Measurements from ENCODE around the gene ADAMTS10. TPM values are rescaled to one million over a fixed set of nuclear protein-coding genes. Genes with fewer than 3 reads are reported as not detected.

ADAMTS10 gene
- total and polyA plus RNA-seq, 2 of the 8 experiments (the other 6 are each of a cell fraction or from before 2014, with no cell fraction given) = 6.9 to 17.4 TPM

DNA sequence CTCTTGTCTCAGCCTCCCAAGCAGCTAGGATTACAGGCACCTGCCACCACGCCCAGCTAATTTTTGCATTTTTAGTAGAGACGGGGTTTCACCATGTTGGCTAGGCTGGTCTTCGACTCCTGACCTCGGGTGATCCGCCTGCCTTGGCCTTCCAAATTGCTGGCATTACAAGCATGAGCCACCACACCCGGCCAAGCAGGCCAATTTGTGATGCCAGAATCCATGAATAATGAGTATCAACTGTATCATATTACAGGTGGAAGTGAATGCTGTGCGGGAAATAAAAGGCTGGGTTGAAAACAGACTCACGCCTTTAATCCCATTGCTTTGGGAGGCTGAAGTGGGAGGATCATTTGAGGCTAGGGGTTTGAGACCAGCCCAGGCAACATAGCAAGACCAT is 16.3 kb upstream of the ADAMTS10 start:
- no peaks in the 10 kb centered on the region for H3K79me2 ChIP-seq (ENCODE audit: control insufficient read depth in 1 of 2, insufficient read depth in 2 of 2, low read length in 2 of 2)
- peaks cover 2 to 6% (median 4%) of the 10 kb centered on the region in 4 experiments; a peak in 4 of 7 replicates for H3K4me1 ChIP-seq (replicated peaks in 1 of 4; ENCODE audit: control insufficient read depth in 3 of 4, insufficient read depth in 4 of 4, low read length in 3 of 4)
- H3K18ac ChIP-seq (ENCODE audit: extremely low read depth, low read length) = no peak overlapping the region
- no peak overlapping the region for H3K23ac ChIP-seq (ENCODE audit: insufficient read length)
- no peak overlapping the region for H3K14ac ChIP-seq (ENCODE audit: insufficient read length)
- H4K8ac ChIP-seq (ENCODE audit: extremely low read depth, insufficient read depth, low read length) = no peak overlapping the region
- H3K4ac ChIP-seq (replicated peaks; ENCODE audit: insufficient read length, low read depth, low read length) = no peak overlapping the region
- no peak overlapping the region for H2AFZ ChIP-seq (ENCODE audit: low read length)
- no peak overlapping the region for H3K27ac ChIP-seq (ENCODE audit: low read depth, low read length)
- H3K9ac ChIP-seq (replicated peaks in 1 of 4; ENCODE audit: extremely low read depth in 1 of 4, low read depth in 3 of 4, low read length in 3 of 4) = no peak overlapping the region
- no peak overlapping the region for H3K4me2 ChIP-seq (ENCODE audit: insufficient read depth in 1 of 2, low read depth in 2 of 2, low read length in 2 of 2)
- H2BK20ac ChIP-seq (ENCODE audit: low read length) = no peak overlapping the region
- H3K36me3 ChIP-seq (ENCODE audit: control insufficient read depth in 2 of 4, insufficient read depth in 4 of 4, low read length in 3 of 4) = no peaks in the 10 kb centered on the region
- no peak overlapping the region for H4K91ac ChIP-seq (replicated peaks; ENCODE audit: insufficient read length, low read length)
- H4K20me1 ChIP-seq (replicated peaks in 1 of 2; ENCODE audit: control insufficient read depth in 1 of 2, insufficient read depth in 2 of 2, low read length in 2 of 2) = no peaks in the 10 kb centered on the region
- POLR2A ChIA-PET (ENCODE audit: partially characterized antibody) = no interaction called here
- no peak overlapping the region for H2AK5ac ChIP-seq (ENCODE audit: low read depth, low read length)
- H3K27me3 ChIP-seq (replicated peaks in 1 of 4; ENCODE audit: control insufficient read depth in 3 of 4, extremely low read depth in 1 of 4, insufficient read depth in 3 of 4, low read length in 3 of 4) = no peaks in the 10 kb centered on the region
- no peaks in the 10 kb centered on the region for H3K23me2 ChIP-seq (ENCODE audit: low read depth, low read length)
- H2BK120ac ChIP-seq (replicated peaks; ENCODE audit: low read depth, low read length) = no peak overlapping the region
- H3K9me3 ChIP-seq (ENCODE audit: insufficient read depth in 2 of 2, low read depth in 1 of 2, low read length in 1 of 2) = no peaks in the 10 kb centered on the region; a peak in 1 of 4 replicates
- no peak overlapping the region for H2BK12ac ChIP-seq (ENCODE audit: low read depth, low read length)
- no peak overlapping the region for H2BK5ac ChIP-seq (ENCODE audit: low read depth, low read length)
- WGBS, 2 experiments (ENCODE audit: extremely low coverage in 1 of 2, insufficient coverage in 1 of 2, insufficient read length in 1 of 2, insufficient replicate concordance in 2 of 2, low coverage in 1 of 2, low lambda C conversion rate in 2 of 2, missing lambda C conversion rate in 1 of 2) = 90% methylated on average over 8 of the region's 8 CpGs; no CpG with 5 or more reads in 1 of the 2 experiments
- no peak overlapping the region for H2BK15ac ChIP-seq (ENCODE audit: low read length)
- FAIRE-seq (no peak), DNase-seq (ENCODE audit: low read depth in 1 of 2, low spot score in 2 of 2) (no peak)
- H3K4me3 ChIP-seq (ENCODE audit: extremely low read depth in 1 of 4, insufficient read depth in 2 of 4, low read depth in 3 of 4, low read length in 4 of 4) = no peak overlapping the region
- CTCF ChIA-PET (ENCODE audit: partially characterized antibody) = interaction anchor here (1.1 to 2.3 kb wide), 3 partner anchors 15 to 46 kb away, joined by 3 to 10 read pairs (median 7); no protein-coding TSS in a partner anchor
- H3K79me1 ChIP-seq (ENCODE audit: low read depth, low read length) = no peaks in the 10 kb centered on the region
- H3K56ac ChIP-seq (replicated peaks; ENCODE audit: insufficient read length, low read depth, low read length) = no peak overlapping the region
- H4K5ac ChIP-seq (ENCODE audit: insufficient read length, low read depth, low read length) = no peak overlapping the region
- TF ChIP-seq, protein P1, sequence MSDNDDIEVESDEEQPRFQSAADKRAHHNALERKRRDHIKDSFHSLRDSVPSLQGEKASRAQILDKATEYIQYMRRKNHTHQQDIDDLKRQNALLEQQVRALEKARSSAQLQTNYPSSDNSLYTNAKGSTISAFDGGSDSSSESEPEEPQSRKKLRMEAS (IDR thresholded peaks at IDR 0.05) = no peak
- no peak for TF ChIP-seq POLR2A (IDR thresholded peaks at IDR 0.05; ENCODE audit: control extremely low read depth in 1 of 2, low read depth in 2 of 2, low read length in 2 of 2)
- TF ChIP-seq KDM5A (IDR thresholded peaks at IDR 0.05; ENCODE audit: low read length) = no peak
- TF ChIP-seq JUND (IDR thresholded peaks at IDR 0.05; ENCODE audit: low read length) = no peak
- TF ChIP-seq ASH2L (IDR thresholded peaks at IDR 0.05; ENCODE audit: low read length) = no peak
- TF ChIP-seq RNF2 (IDR thresholded peaks at IDR 0.05; ENCODE audit: borderline replicate concordance, low read depth, low read length, missing control alignments, poor library complexity, severe bottlenecking) = no peak
- TF ChIP-seq TAF7 (optimal IDR thresholded peaks at IDR 0.05; ENCODE audit: borderline replicate concordance, low read depth, low read length) = no peak
- TF ChIP-seq SUZ12 (IDR thresholded peaks at IDR 0.05; ENCODE audit: low read length) = no peak
- TF ChIP-seq RAD21 (IDR thresholded peaks at IDR 0.05 in 1 of 2, conservative IDR thresholded peaks at IDR 0.05 in 1 of 2; ENCODE audit: low read depth in 2 of 2, low read length in 2 of 2) = no peak
- TF ChIP-seq CTBP2 (IDR thresholded peaks at IDR 0.05; ENCODE audit: borderline replicate concordance, insufficient read depth, insufficient read length, low read length) = no peak
- no peak for TF ChIP-seq RXRA (IDR thresholded peaks at IDR 0.05; ENCODE audit: insufficient read depth, low read depth, low read length)
- no peak for TF ChIP-seq RBBP5 (IDR thresholded peaks at IDR 0.05; ENCODE audit: borderline replicate concordance, low read depth, low read length)
- TF ChIP-seq SP1 (IDR thresholded peaks at IDR 0.05; ENCODE audit: low read depth, low read length) = no peak
- no peak for TF ChIP-seq EZH2 (IDR thresholded peaks at IDR 0.05; ENCODE audit: low read depth, low read length, severe bottlenecking)
